Ascending aorta (tissue), 2 donors: Measurements from ENCODE around the gene PATJ. TPM values are rescaled to one million over a fixed set of nuclear protein-coding genes. Genes with fewer than 3 reads are reported as not detected.

Source experiments
- DNase-seq, 2 donors: peaks; one replicate each; pipeline ENCODE4 v3.0.0-alpha.2; 2019; ENCODE audit warnings: low spot score in 2 of 2
- H3K27ac ChIP-seq, 2 donors: fragments of 200-600 bp; sonication (generic); one replicate each; pipeline ENCODE4 v1.5.1; 2016 to 2017; ENCODE audit warnings: mild to moderate bottlenecking in 1 of 2
- H3K27me3 ChIP-seq: fragments of 200-600 bp; sonication (generic); one replicate; pipeline ENCODE4 v1.5.1; 2017
- H3K36me3 ChIP-seq, 2 donors: fragments of 200-600 bp; sonication (generic); one replicate each; pipeline ENCODE4 v1.5.1; 2016
- H3K4me1 ChIP-seq, 2 donors: fragments of 200-600 bp; sonication (generic); one replicate each; pipeline ENCODE4 v1.5.1; 2016 to 2017; ENCODE audit warnings: mild to moderate bottlenecking in 1 of 2
- H3K4me3 ChIP-seq, 2 donors: fragments of 200-600 bp; sonication (generic); one replicate each; pipeline ENCODE4 v1.5.1; 2016 to 2017; ENCODE audit warnings: mild to moderate bottlenecking in 1 of 2
- H3K9me3 ChIP-seq, 2 donors: fragments of 200-600 bp; sonication (generic); one replicate each; pipeline ENCODE4 v1.5.1; 2016
- intact Hi-C: fragments of 100-400 bp; cut with DNase I; formaldehyde crosslinking; loops from one replicate; pipeline ENCODE4 v1.15.1; 2023
- total RNA-seq: library from RNA; depleted of rRNA; stranded (reverse); fragments of >200 nt; gene quantifications from one replicate; pipeline ENCODE4 v1.1.0, GENCODE V29; 2016
- TF ChIP-seq, protein P1 (sequence below), 3 experiments: fragments of 200-600 bp in 2 of 3; fragments of 450-650 bp in 1 of 3; sonication (generic) in 2 of 3; IDR thresholded peaks; one replicate each; pipeline ENCODE4 v1.5.1; 2016 to 2019; ENCODE audit warnings: antibody characterized with exemption in 3 of 3, mild to moderate bottlenecking in 1 of 3, moderate library complexity in 1 of 3

The PATJ gene
- total RNA-seq, 1 donor from 2014 or later, result 26.7 TPM

DNA sequence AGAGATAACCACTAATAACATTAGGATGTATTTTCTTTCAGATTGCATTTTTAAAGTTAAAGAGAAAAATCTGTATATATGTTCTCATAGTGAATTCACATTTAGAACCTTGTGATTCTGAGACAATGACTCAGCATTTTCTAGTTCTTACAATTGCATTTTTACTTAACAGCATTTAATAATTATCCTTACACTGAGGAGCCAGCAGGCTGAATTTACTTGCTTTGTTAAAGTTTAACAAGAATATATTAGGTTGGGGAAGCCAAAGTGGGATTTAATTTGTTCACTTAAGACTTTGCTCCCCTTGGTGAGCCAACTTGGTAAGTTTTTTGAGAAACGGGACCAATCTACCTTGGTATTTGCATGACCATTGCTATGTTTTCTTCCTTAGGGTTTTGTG, 4.5 kb downstream of the PATJ start:
- no peak for DNase-seq
- H3K36me3 ChIP-seq, result no peaks in the 10 kb centered on the region
- H3K9me3 ChIP-seq, result no peaks in the 10 kb centered on the region
- no peak overlapping the region for H3K4me3 ChIP-seq
- intact Hi-C loops, result no loop called here
- no peaks in the 10 kb centered on the region for H3K27me3 ChIP-seq
- H3K4me1 ChIP-seq, result peaks cover 0 to 21% of the 10 kb centered on the region in 2 donors
- peak overlapping the region; percentile 46 to 71 for H3K27ac ChIP-seq
- TF ChIP-seq, protein P1, sequence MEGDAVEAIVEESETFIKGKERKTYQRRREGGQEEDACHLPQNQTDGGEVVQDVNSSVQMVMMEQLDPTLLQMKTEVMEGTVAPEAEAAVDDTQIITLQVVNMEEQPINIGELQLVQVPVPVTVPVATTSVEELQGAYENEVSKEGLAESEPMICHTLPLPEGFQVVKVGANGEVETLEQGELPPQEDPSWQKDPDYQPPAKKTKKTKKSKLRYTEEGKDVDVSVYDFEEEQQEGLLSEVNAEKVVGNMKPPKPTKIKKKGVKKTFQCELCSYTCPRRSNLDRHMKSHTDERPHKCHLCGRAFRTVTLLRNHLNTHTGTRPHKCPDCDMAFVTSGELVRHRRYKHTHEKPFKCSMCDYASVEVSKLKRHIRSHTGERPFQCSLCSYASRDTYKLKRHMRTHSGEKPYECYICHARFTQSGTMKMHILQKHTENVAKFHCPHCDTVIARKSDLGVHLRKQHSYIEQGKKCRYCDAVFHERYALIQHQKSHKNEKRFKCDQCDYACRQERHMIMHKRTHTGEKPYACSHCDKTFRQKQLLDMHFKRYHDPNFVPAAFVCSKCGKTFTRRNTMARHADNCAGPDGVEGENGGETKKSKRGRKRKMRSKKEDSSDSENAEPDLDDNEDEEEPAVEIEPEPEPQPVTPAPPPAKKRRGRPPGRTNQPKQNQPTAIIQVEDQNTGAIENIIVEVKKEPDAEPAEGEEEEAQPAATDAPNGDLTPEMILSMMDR (IDR thresholded peaks at IDR 0.05), result no peak

DNA sequence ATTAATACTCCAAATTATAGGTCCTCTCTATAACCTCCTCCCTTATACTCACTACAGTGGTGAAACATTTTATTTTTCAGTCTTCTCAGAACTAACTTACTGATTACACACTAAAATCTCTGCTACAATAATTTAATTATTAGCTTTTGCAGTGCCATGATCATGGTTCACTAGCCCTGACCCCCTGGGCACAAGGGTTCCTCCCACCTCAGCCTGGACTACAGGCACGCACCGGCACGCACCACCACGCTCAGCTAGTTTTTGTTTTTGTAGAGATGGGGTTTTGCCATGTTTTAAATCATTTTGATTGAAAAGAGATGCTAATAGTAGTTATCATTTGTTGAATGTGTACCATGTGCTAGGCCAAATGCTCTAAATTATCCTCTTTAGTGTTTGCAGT, 6.3 kb downstream of the PATJ start:
- Histone ChIP-seq H3K4me3 (no peak overlapping the region), H3K4me1 (peaks cover 0 to 20% of the 10 kb centered on the region in 2 donors), H3K27ac (no peak overlapping the region), H3K36me3 (no peaks in the 10 kb centered on the region), H3K9me3 (no peaks in the 10 kb centered on the region), H3K27me3 (no peaks in the 10 kb centered on the region)
- intact Hi-C loops, result no loop called here
- TF ChIP-seq, protein P1 (IDR thresholded peaks at IDR 0.05), result no peak
- no peak for DNase-seq

DNA sequence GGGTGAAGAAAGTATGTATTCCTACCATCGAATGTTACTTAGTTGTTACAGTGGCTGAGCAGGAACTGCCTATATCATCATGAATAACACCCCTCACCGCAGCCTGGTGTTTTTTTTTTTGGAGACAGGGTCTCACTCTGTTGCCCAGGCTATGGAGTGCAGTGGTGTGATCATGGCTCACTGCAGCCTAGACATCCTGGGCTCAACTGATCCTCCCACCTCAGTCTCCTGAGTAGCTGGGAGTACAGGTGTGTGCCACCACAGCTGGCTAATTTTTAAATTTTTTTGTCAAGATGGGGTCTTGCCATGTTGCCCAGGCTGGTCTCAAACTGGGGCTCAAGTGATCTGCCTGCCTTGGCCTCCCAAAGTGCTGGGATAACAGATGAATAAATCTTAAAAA, 7.3 kb downstream of the PATJ start:
- intact Hi-C loops, result no loop called here
- H3K36me3 ChIP-seq, result no peaks in the 10 kb centered on the region
- H3K27ac ChIP-seq, result no peak overlapping the region
- TF ChIP-seq, protein P1 (IDR thresholded peaks at IDR 0.05), result no peak
- H3K27me3 ChIP-seq, result no peaks in the 10 kb centered on the region
- H3K4me3 ChIP-seq, result no peak overlapping the region
- no peak for DNase-seq
- H3K9me3 ChIP-seq, result no peaks in the 10 kb centered on the region
- H3K4me1 ChIP-seq, result peaks cover 0 to 11% of the 10 kb centered on the region in 2 donors

DNA sequence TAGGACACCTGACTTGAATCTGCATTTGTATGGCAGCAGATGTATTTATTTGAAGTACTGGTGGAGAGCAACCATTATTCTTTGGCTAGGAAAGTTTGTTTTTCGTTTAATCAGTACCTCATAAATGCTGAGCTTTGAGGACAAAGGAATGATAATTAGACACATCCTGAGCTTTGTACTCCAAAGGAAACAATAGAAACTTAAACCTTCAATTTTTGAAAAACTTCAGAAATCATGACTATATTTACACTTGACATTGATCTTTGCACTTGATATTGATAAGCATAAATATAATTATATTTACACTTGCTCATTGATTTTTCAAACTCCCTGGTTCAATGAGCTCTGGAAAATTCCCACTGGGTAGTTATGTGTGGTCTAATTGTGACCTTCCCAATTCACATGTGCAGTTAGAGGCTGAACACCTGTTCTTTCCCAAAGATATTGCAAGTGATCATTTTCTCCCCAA, 10.7 kb downstream of the PATJ start:
- Histone ChIP-seq H3K9me3 (no peaks in the 10 kb centered on the region), H3K4me1 (no peaks in the 10 kb centered on the region), H3K36me3 (peaks cover 0 to 5% of the 10 kb centered on the region in 2 donors), H3K27me3 (no peaks in the 10 kb centered on the region), H3K27ac (no peak overlapping the region), H3K4me3 (no peak overlapping the region)
- TF ChIP-seq, protein P1 (IDR thresholded peaks at IDR 0.05), result no peak
- intact Hi-C loops, result no loop called here
- no peak for DNase-seq

DNA sequence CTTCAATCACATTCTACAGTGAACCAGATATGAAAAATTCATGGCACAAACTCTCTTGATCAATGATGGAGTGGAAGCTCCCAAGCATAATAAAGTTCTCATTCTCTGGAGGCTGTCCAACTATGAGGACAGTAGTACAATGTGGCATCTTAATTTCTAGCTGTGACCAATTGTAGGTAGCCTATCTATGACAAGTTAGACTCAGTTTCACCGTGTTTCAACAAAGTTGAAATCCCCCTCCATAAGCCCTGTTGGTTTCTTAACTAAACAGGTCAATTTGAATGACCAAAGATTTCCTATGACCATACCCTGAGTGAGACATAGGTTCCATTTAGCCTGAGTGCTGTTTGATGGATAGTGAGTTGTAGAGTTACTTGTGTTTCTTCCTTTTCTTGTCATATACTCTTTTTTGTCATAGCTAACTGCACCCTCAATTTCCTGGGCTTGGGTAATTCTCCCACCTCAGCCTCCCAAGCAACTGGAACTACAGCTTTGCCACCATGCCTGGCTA, 11.8 kb downstream of the PATJ start:
- no peak overlapping the region for H3K27ac ChIP-seq
- no peak for DNase-seq
- no peaks in the 10 kb centered on the region for H3K27me3 ChIP-seq
- no peak overlapping the region for H3K4me3 ChIP-seq
- intact Hi-C loops, result no loop called here
- H3K36me3 ChIP-seq, result peaks cover 0 to 5% of the 10 kb centered on the region in 2 donors
- no peaks in the 10 kb centered on the region for H3K4me1 ChIP-seq
- H3K9me3 ChIP-seq, result no peaks in the 10 kb centered on the region
- TF ChIP-seq, protein P1 (IDR thresholded peaks at IDR 0.05), result no peak

DNA sequence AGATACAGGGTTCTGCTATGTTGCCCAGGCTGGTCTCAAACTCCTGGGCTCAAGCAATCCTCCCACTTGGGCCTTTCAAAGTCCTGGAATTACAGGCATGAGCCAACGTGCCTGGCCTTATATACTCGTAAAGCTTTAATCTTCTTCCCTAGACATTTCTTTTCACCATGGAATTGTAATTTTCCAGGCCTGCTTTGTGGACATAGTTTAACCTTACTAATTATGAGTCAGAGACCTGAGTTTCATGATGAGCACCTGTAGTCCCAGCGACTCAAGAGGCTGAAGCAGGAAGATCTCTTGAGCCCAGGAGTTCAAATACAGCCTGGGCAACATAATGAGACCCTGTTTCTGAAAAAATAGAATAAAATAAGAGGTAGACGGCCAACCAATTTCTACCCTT, 12.3 kb downstream of the PATJ start:
- Histone ChIP-seq H3K4me3 (no peak overlapping the region), H3K36me3 (peaks cover 0 to 5% of the 10 kb centered on the region in 2 donors), H3K27me3 (no peaks in the 10 kb centered on the region), H3K9me3 (no peaks in the 10 kb centered on the region), H3K27ac (no peak overlapping the region), H3K4me1 (no peaks in the 10 kb centered on the region)
- intact Hi-C loops, result no loop called here
- DNase-seq, result no peak
- TF ChIP-seq, protein P1 (IDR thresholded peaks at IDR 0.05), result no peak
